OCI-LY1 (cell line): Measurements from ENCODE around the gene RCN1.

Experiments used
- CTCF ChIP-seq: fragments of 200-600 bp; sonication (generic), shearing (Covaris generic); IDR thresholded peaks from 2 replicates; pipeline ENCODE4 v1.5.1; 2017; ENCODE audit warnings: mild to moderate bottlenecking, antibody characterized with exemption, low read length, moderate library complexity, mixed read lengths
- EZH2 ChIP-seq: fragments of 200-600 bp; sonication (generic), shearing (Covaris generic); IDR thresholded peaks from 2 replicates; pipeline ENCODE4 v1.8.0; 2017; ENCODE audit warnings: borderline replicate concordance, mixed run types, mild to moderate bottlenecking, antibody characterized with exemption, low read length, moderate library complexity, mixed read lengths

GRCh38 chr11:32090545-32091370 lies at the start of gene RCN1:
- TF ChIP-seq CTCF = no peak
- TF ChIP-seq EZH2 = no peak
